Endodermal cell (in vitro differentiated cells): ENCODE results near the gene SMIM1. TPM values are rescaled to one million over a fixed set of nuclear protein-coding genes. Genes with fewer than 3 reads are reported as not detected.

Source experiments
- DNase-seq: peaks from one replicate; pipeline ENCODE4 v3.0.0-alpha.2; 2017
- H3K27ac ChIP-seq: 2 replicates; pipeline ENCODE4 v1.5.1; 2013; ENCODE audit warnings: mild to moderate bottlenecking, low read depth, low read length, moderate library complexity
- H3K27me3 ChIP-seq: 2 replicates; pipeline ENCODE4 v1.6.1; 2013; ENCODE audit warnings: mild to moderate bottlenecking, low read length, moderate library complexity; ENCODE audit not compliant: insufficient read depth, control insufficient read depth, poor library complexity, severe bottlenecking
- H3K36me3 ChIP-seq: 2 replicates; pipeline ENCODE4 v1.7.0; 2013; ENCODE audit warnings: mild to moderate bottlenecking, low read length, moderate library complexity; ENCODE audit not compliant: control insufficient read depth, insufficient read depth
- H3K4me1 ChIP-seq: one replicate; pipeline ENCODE4 v1.7.0; 2013; ENCODE audit warnings: low read length; ENCODE audit not compliant: control insufficient read depth, insufficient read depth
- H3K4me3 ChIP-seq: 2 replicates; pipeline ENCODE4 v1.5.1; 2013; ENCODE audit warnings: mild to moderate bottlenecking, low read length, moderate library complexity
- H3K9ac ChIP-seq: 2 replicates; pipeline ENCODE4 v1.6.1; 2013; ENCODE audit warnings: mild to moderate bottlenecking, low read length, moderate library complexity; ENCODE audit not compliant: poor library complexity, severe bottlenecking; ENCODE audit errors: extremely low read depth
- H3K9me3 ChIP-seq: 2 replicates; pipeline ENCODE4 v1.6.1; 2013; ENCODE audit warnings: mild to moderate bottlenecking, low read length, moderate library complexity; ENCODE audit not compliant: control insufficient read depth
- H3K27ac Mint-ChIP-seq: 2 replicates; pipeline ENCODE4 v1.8.0; 2020; ENCODE audit warnings: mixed read lengths
- H3K27me3 Mint-ChIP-seq: 2 replicates; pipeline ENCODE4 v1.8.0; 2021; ENCODE audit warnings: mild to moderate bottlenecking, mixed read lengths; ENCODE audit not compliant: insufficient read depth
- H3K36me3 Mint-ChIP-seq: 2 replicates; pipeline ENCODE4 v1.8.0; 2020; ENCODE audit warnings: low read depth, mixed read lengths
- H3K4me1 Mint-ChIP-seq: 2 replicates; pipeline ENCODE4 v1.8.0; 2020; ENCODE audit warnings: mixed read lengths
- H3K4me3 Mint-ChIP-seq: 2 replicates; pipeline ENCODE4 v1.8.0; 2020; ENCODE audit warnings: mild to moderate bottlenecking, moderate library complexity, mixed read lengths
- H3K9me3 Mint-ChIP-seq: 2 replicates; pipeline ENCODE4 v1.8.0; 2020; ENCODE audit warnings: mild to moderate bottlenecking, mixed read lengths
- CTCF ChIP-seq: fragments of 200-600 bp; sonication (generic); conservative IDR thresholded peaks from 2 replicates; pipeline ENCODE4 v1.5.0; 2021; ENCODE audit warnings: antibody characterized with exemption, mild to moderate bottlenecking
- WGBS, 2 experiments: methylation state at CpG; one replicate each; pipeline versions ENCODE4 v1.1.5 to v1.1.7; 2013; ENCODE audit warnings: missing lambda C conversion rate in 2 of 2, mixed read lengths in 1 of 2; ENCODE audit not compliant: insufficient coverage in 1 of 2, insufficient read length in 1 of 2; 5-methylcytosine and 5-hydroxymethylcytosine counted together
- total RNA-seq, 2 donors: library from RNA; stranded (reverse); fragmentation: NEBNext Ultra II Directional in 1 of 2; extraction: Animal tissue kit (Norgen Biotek cat#: 25700) in 1 of 2; gene quantifications; 2 replicates in 1 of 2; 3 replicates in 1 of 2; pipeline ENCODE4 v1.2.1, GENCODE V29; 2021

The SMIM1 gene
- total RNA-seq, 2 donors from 2014 or later = 11.1 to 15.0 TPM

- Mint-ChIP-seq H3K9me3 (no peaks in the 10 kb centered on the region), H3K4me1 (no peaks in the 10 kb centered on the region), H3K4me3 (no peak overlapping the region), H3K36me3 (peaks cover 52% of the 10 kb centered on the region), H3K27me3 (no peaks in the 10 kb centered on the region), H3K27ac (no peak overlapping the region)
- 93 to 95% methylated on average over 25 to 28 of the region's 28 CpGs for WGBS, 2 experiments
- no peaks in the 10 kb centered on the region for H3K27me3 ChIP-seq
- no peaks in the 10 kb centered on the region for H3K9me3 ChIP-seq
- no peak overlapping the region for H3K9ac ChIP-seq
- H3K4me3 ChIP-seq = no peak overlapping the region
- no peak for DNase-seq
- TF ChIP-seq CTCF = no peak
- no peak overlapping the region for H3K27ac ChIP-seq
- H3K36me3 ChIP-seq = peaks cover 16% of the 10 kb centered on the region
- H3K4me1 ChIP-seq = no peaks in the 10 kb centered on the region
Measured at GRCh38 chr1:3817821-3818597, 45.5 kb downstream of the SMIM1 start.

GRCh38 chr1:3819771-3820200 is 47.2 kb downstream of the SMIM1 start:
- Histone ChIP-seq H3K4me1 (no peaks in the 10 kb centered on the region), H3K36me3 (peaks cover 27% of the 10 kb centered on the region), H3K9me3 (no peaks in the 10 kb centered on the region), H3K27ac (peak overlapping the region; percentile 63), H3K27me3 (no peaks in the 10 kb centered on the region), H3K9ac (no peak overlapping the region), H3K4me3 (no peak overlapping the region)
- WGBS, 2 experiments = 86 to 89% methylated on average over 8 to 10 of the region's 10 CpGs
- H3K36me3 Mint-ChIP-seq = peaks cover 57% of the 10 kb centered on the region
- no peak for TF ChIP-seq CTCF
- H3K4me1 Mint-ChIP-seq = no peaks in the 10 kb centered on the region
- H3K27ac Mint-ChIP-seq = no peak overlapping the region
- H3K4me3 Mint-ChIP-seq = no peak overlapping the region
- H3K9me3 Mint-ChIP-seq = no peaks in the 10 kb centered on the region
- no peak for DNase-seq
- no peaks in the 10 kb centered on the region for H3K27me3 Mint-ChIP-seq

GRCh38 chr1:3820316-3820715 is 47.8 kb downstream of the SMIM1 start:
- no peak overlapping the region for H3K9ac ChIP-seq
- H3K4me1 ChIP-seq = no peaks in the 10 kb centered on the region
- Mint-ChIP-seq H3K27ac (no peak overlapping the region), H3K4me1 (no peaks in the 10 kb centered on the region), H3K27me3 (no peaks in the 10 kb centered on the region), H3K4me3 (no peak overlapping the region), H3K9me3 (no peaks in the 10 kb centered on the region), H3K36me3 (peaks cover 55% of the 10 kb centered on the region)
- TF ChIP-seq CTCF = no peak
- peak overlapping the region; percentile 76 for H3K27ac ChIP-seq
- no peak overlapping the region for H3K4me3 ChIP-seq
- H3K9me3 ChIP-seq = no peaks in the 10 kb centered on the region
- DNase-seq = no peak
- H3K27me3 ChIP-seq = no peaks in the 10 kb centered on the region
- H3K36me3 ChIP-seq = peaks cover 30% of the 10 kb centered on the region
- 93 to 100% methylated on average over 1 to 6 of the region's 8 CpGs for WGBS, 2 experiments
